K562 (cell line): ENCODE measurements around the gene GPATCH3. TPM values are rescaled to one million over a fixed set of nuclear protein-coding genes. Genes with fewer than 3 reads are reported as not detected.

Experiments used
- CSDE1 ChIP-seq, 2 experiments: fragments of 450-650 bp; IDR thresholded peaks; 2 replicates each; pipeline ENCODE4 v1.6.1; 2016; ENCODE audit warnings: mild to moderate bottlenecking in 1 of 2
- DPF2 ChIP-seq: fragments of 450-650 bp; IDR thresholded peaks from 2 replicates; pipeline ENCODE4 v1.6.1; 2016
- EZH2 ChIP-seq: IDR thresholded peaks from 2 replicates; pipeline ENCODE4 v1.6.1; 2012; ENCODE audit warnings: low read depth, mild to moderate bottlenecking, inconsistent platforms, low read length, borderline replicate concordance
- HNRNPK ChIP-seq: fragments of 200-400 bp; formaldehyde crosslinking; IDR thresholded peaks from one replicate; pipeline ENCODE4 v1.6.1; 2018; ENCODE audit warnings: mild to moderate bottlenecking, low read depth, low read length; ENCODE audit not compliant: poor library complexity, severe bottlenecking
- HNRNPUL1 ChIP-seq: fragments of 200-400 bp; formaldehyde crosslinking; IDR thresholded peaks from 2 replicates; pipeline ENCODE4 v1.6.1; 2017; ENCODE audit warnings: low read length
- HOXB6 ChIP-seq: fragments of 250-450 bp; sonication (Bioruptor Pico); IDR thresholded peaks from 2 replicates; pipeline ENCODE4 v1.5.1; 2022; ENCODE audit warnings: mild to moderate bottlenecking, borderline replicate concordance
- KDM1A ChIP-seq, 2 experiments: fragments of 450-650 bp; IDR thresholded peaks; 2 replicates each; pipeline ENCODE4 v1.6.1; 2016; ENCODE audit warnings: mild to moderate bottlenecking in 2 of 2
- KLF13 ChIP-seq: fragments of 450-650 bp; IDR thresholded peaks from 2 replicates; pipeline ENCODE4 v1.6.1; 2016; ENCODE audit warnings: missing genetic modification characterization, low read depth, mild to moderate bottlenecking, missing compliant biosample characterization, moderate library complexity, borderline replicate concordance
- KLF6 ChIP-seq: fragments of 250-450 bp; sonication (Bioruptor Pico); IDR thresholded peaks from 2 replicates; pipeline ENCODE4 v1.4.0; 2020; ENCODE audit warnings: mild to moderate bottlenecking, moderate library complexity, borderline replicate concordance
- MAFF ChIP-seq: IDR thresholded peaks from 2 replicates; pipeline ENCODE4 v1.6.1; 2012; ENCODE audit warnings: low read length, improper control_type of control experiment
- PHTF2 ChIP-seq: fragments of 250-450 bp; sonication (Bioruptor Pico); IDR thresholded peaks from 2 replicates; pipeline ENCODE4 v1.5.0; 2021; ENCODE audit warnings: mild to moderate bottlenecking
- POLR2A ChIP-seq: fragments of 450-650 bp; conservative IDR thresholded peaks from 2 replicates; pipeline ENCODE4 v1.6.1; 2016
- RAD51 ChIP-seq: fragments of 450-650 bp; IDR thresholded peaks from 2 replicates; pipeline ENCODE4 v1.7.1; 2016; ENCODE audit warnings: low read depth, mild to moderate bottlenecking, borderline replicate concordance
- ZKSCAN1 ChIP-seq: fragments of 150-350 bp; IDR thresholded peaks from 2 replicates; pipeline ENCODE4 v1.6.1; 2016; ENCODE audit warnings: low read depth, low read length
- ZNF124 ChIP-seq: sonication (generic); formaldehyde crosslinking; IDR thresholded peaks from 2 replicates; pipeline ENCODE4 v1.8.1; 2022; ENCODE audit warnings: missing genetic modification reagents
- ZNF146 ChIP-seq: IDR thresholded peaks from one replicate; pipeline ENCODE4 v1.6.1; 2018; ENCODE audit warnings: missing compliant biosample characterization; ENCODE audit not compliant: unreplicated experiment
- ZNF174 ChIP-seq: fragments of 250-450 bp; sonication (Bioruptor Pico); IDR thresholded peaks from 2 replicates; pipeline ENCODE4 v1.4.0; 2020; ENCODE audit warnings: mild to moderate bottlenecking
- ZNF175 ChIP-seq: fragments of 200-800 bp; sonication (Bioruptor generic); IDR thresholded peaks from 2 replicates; pipeline ENCODE4 v1.6.1; 2016; ENCODE audit warnings: low read depth, mild to moderate bottlenecking, missing genetic modification characterization, missing compliant biosample characterization
- ZNF224 ChIP-seq: sonication (generic); formaldehyde crosslinking; IDR thresholded peaks from 2 replicates; pipeline ENCODE4 v1.8.0; 2022; ENCODE audit warnings: mild to moderate bottlenecking, missing genetic modification reagents
- ZNF707 ChIP-seq: fragments of 250-450 bp; sonication (Bioruptor Pico); conservative IDR thresholded peaks from 2 replicates; pipeline ENCODE4 v1.8.0; 2022; ENCODE audit warnings: inconsistent platforms, mild to moderate bottlenecking, moderate library complexity
- polyA plus RNA-seq, 8 experiments: library from polyadenylated mRNA; depleted of rRNA in 4 of 8; stranded (reverse) in 5 of 8; unstranded in 3 of 8; fragments of >200 nt; fragmentation: Nextera tagmentation in 2 of 8; fragmentation: Illumina TruSeq in 1 of 8; extraction: Ambion mirVana in 2 of 8; extraction: Trizol in 1 of 8; gene quantifications; 2 replicates each; pipeline versions ENCODE4 v1.2.1 to v1.2.3, GENCODE V29; 2011 to 2014; ENCODE audit warnings: inconsistent platforms in 1 of 8, missing spikeins in 1 of 8
- total RNA-seq, 7 experiments: library from RNA; depleted of rRNA in 6 of 7; stranded (reverse); fragments of >200 nt in 6 of 7; fragmentation: Illumina TruSeq in 2 of 7; extraction: Trizol in 2 of 7; gene quantifications; 2 replicates each; pipeline versions ENCODE4 v1.2.1 to v1.2.3, GENCODE V29; 2011 to 2021; ENCODE audit warnings: low replicate concordance in 1 of 7
- TF ChIP-seq, protein P1 (sequence below): fragments of 450-650 bp; formaldehyde crosslinking; IDR thresholded peaks from 2 replicates; pipeline ENCODE4 v1.4.0; 2020; ENCODE audit warnings: mild to moderate bottlenecking, moderate library complexity

GPATCH3 gene
- total and polyA plus RNA-seq, 9 of the 15 experiments (the other 6 are each of a cell fraction or from before 2014, with no cell fraction given), result 1.6 to 23.0 (median 13.3) TPM

GRCh38 chr1:26889551-26890466 lies 10.5 kb downstream of the GPATCH3 start, which contains the start of gene GPN2 (continued):
- TF ChIP-seq, protein P1, sequence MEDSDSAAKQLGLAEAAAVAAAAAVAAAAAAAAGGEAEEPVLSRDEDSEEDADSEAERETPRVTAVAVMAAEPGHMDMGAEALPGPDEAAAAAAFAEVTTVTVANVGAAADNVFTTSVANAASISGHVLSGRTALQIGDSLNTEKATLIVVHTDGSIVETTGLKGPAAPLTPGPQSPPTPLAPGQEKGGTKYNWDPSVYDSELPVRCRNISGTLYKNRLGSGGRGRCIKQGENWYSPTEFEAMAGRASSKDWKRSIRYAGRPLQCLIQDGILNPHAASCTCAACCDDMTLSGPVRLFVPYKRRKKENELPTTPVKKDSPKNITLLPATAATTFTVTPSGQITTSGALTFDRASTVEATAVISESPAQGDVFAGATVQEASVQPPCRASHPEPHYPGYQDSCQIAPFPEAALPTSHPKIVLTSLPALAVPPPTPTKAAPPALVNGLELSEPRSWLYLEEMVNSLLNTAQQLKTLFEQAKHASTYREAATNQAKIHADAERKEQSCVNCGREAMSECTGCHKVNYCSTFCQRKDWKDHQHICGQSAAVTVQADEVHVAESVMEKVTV (CRISPR knock-in tag), result no peak
- TF ChIP-seq PHTF2 (CRISPR knock-in tag) (no peak), CSDE1 (IDR thresholded peaks at IDR 0.05) (no peak), HNRNPK (no peak), ZNF124 (CRISPR knock-in tag) (no peak; the same call in 1 of the 2 replicates), MAFF (no peak), ZKSCAN1 (no peak; the same call in 1 of the 2 replicates), ZNF224 (CRISPR knock-in tag) (0 out of 2 replicates have a peak, but pooled peaks have one; percentile 83), KLF6 (CRISPR knock-in tag) (no peak), KDM1A (IDR thresholded peaks at IDR 0.05) (peak; percentile 73 to 87), ZNF707 (no peak), HNRNPUL1 (no peak), ZNF175 (CRISPR knock-in tag) (no peak), POLR2A (peak; percentile 95), ZNF146 (CRISPR knock-in tag) (no peak), RAD51 (no peak), EZH2 (no peak), KLF13 (peak; percentile 55; the same call in 1 of the 2 replicates), HOXB6 (no peak), DPF2 (peak; percentile 55; the same call in 1 of the 2 replicates), ZNF174 (no peak)
